Kidney (tissue), 14 donors: ENCODE measurements around the gene DNAJB13. TPM values are rescaled to one million over a fixed set of nuclear protein-coding genes. Genes with fewer than 3 reads are reported as not detected.

Experiments
- DNase-seq, 5 donors: peaks; one replicate each; pipeline ENCODE4 v3.0.0-alpha.2; 2013 to 2020
- FAIRE-seq: peaks from 2 replicates; lab custom pipeline; 2012; peaks lifted over from hg19 to GRCh38; lab: Jason Lieb, UNC
- H3K27ac ChIP-seq, 2 donors: one replicate each; pipeline ENCODE4 v1.7.0; 2013; ENCODE audit warnings: low read depth in 2 of 2, low read length in 2 of 2, inconsistent platforms in 1 of 2
- H3K27me3 ChIP-seq: one replicate; pipeline ENCODE4 v1.7.1; 2013; ENCODE audit warnings: low read length, inconsistent platforms; ENCODE audit not compliant: control insufficient read depth, insufficient read depth
- H3K36me3 ChIP-seq, 3 donors: one replicate each; pipeline versions ENCODE4 v1.7.0 to v1.7.1; 2013; ENCODE audit warnings: low read length in 3 of 3, control low read depth in 1 of 3, inconsistent platforms in 1 of 3; ENCODE audit not compliant: insufficient read depth in 3 of 3, control insufficient read depth in 2 of 3
- H3K4me1 ChIP-seq, 3 donors: one replicate each; pipeline versions ENCODE4 v1.7.0 to v1.7.1; 2013; ENCODE audit warnings: low read length in 3 of 3, inconsistent platforms in 1 of 3, low read depth in 1 of 3; ENCODE audit not compliant: control insufficient read depth in 2 of 3, insufficient read depth in 2 of 3
- H3K4me3 ChIP-seq, 3 donors: one replicate each; pipeline versions ENCODE4 v1.7.0 to v1.8.1; 2013; ENCODE audit warnings: low read length in 3 of 3, control low read depth in 1 of 3, inconsistent platforms in 1 of 3
- H3K9ac ChIP-seq, 3 donors: one replicate each; pipeline versions ENCODE4 v1.7.0 to v1.7.1; 2013; ENCODE audit warnings: low read length in 3 of 3, control low read depth in 1 of 3, inconsistent platforms in 1 of 3
- H3K9me3 ChIP-seq, 3 donors: one replicate each; pipeline versions ENCODE4 v1.7.0 to v1.7.1; 2013; ENCODE audit warnings: low read length in 3 of 3, control low read depth in 1 of 3, inconsistent platforms in 1 of 3; ENCODE audit not compliant: control insufficient read depth in 2 of 3, insufficient read depth in 1 of 3
- intact Hi-C: fragments of 100-400 bp; cut with DNase I; formaldehyde crosslinking; loops from one replicate; pipeline ENCODE4 v1.11.1; 2022
- polyA plus RNA-seq: library from polyadenylated mRNA; stranded (reverse); fragments of 350-450 nt; fragmentation: Illumina TruSeq; extraction: RNeasy Lipid Tissue Mini Kit (QIAGEN cat#74804); gene quantifications from one replicate; pipeline ENCODE4 v1.2.3, GENCODE V29; 2014; ENCODE audit warnings: low read depth, low replicate concordance; ENCODE audit not compliant: insufficient read depth
- total RNA-seq: library from RNA; stranded (reverse); fragmentation: NEBNext Ultra II Directional; extraction: Animal tissue kit (Norgen Biotek cat#: 25700); gene quantifications from one replicate; pipeline ENCODE4 v1.2.1, GENCODE V29; 2021
- TF ChIP-seq, protein P1 (sequence below): IDR thresholded peaks from 3 replicates; pipeline ENCODE4 v1.5.1; 2012; ENCODE audit warnings: mild to moderate bottlenecking, moderate library complexity, borderline replicate concordance; ENCODE audit not compliant: insufficient read depth; ENCODE audit errors: extremely low read depth
- donor health status: control.
- donor health status: control.
- donor health status: control.
- donor health status: control.
- donor health status: control.
- donor health status: DM: yes; HTN: yes; CAD: no.
- donor health status: Normal renal cell carcinoma (clear cell type).

The DNAJB13 gene
- total and polyA plus RNA-seq, 2 donors from 2014 or later: 1.5 to 4.3 TPM

DNA sequence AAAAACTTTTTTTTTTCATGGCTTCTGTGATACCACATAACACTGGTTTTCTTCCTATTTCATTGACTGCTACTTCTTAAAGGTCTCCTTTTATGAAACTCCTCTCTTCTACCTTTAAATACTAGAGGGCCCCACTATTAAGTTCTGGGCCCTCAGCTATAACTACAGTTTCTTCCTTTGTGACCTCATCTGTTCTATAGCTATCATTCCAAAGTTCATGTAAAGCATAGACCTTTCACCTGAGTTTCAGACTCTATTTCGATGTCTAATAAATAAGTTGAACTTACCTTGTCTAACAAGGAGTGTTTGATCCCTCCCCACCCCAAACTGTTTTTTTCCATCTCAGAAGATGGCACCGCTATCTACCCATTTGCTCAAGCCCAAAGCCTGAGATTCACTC lies 38.8 kb upstream of the DNAJB13 start:
- TF ChIP-seq, protein P1, sequence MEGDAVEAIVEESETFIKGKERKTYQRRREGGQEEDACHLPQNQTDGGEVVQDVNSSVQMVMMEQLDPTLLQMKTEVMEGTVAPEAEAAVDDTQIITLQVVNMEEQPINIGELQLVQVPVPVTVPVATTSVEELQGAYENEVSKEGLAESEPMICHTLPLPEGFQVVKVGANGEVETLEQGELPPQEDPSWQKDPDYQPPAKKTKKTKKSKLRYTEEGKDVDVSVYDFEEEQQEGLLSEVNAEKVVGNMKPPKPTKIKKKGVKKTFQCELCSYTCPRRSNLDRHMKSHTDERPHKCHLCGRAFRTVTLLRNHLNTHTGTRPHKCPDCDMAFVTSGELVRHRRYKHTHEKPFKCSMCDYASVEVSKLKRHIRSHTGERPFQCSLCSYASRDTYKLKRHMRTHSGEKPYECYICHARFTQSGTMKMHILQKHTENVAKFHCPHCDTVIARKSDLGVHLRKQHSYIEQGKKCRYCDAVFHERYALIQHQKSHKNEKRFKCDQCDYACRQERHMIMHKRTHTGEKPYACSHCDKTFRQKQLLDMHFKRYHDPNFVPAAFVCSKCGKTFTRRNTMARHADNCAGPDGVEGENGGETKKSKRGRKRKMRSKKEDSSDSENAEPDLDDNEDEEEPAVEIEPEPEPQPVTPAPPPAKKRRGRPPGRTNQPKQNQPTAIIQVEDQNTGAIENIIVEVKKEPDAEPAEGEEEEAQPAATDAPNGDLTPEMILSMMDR: no peak
- Histone ChIP-seq H3K4me1 (no peaks in the 10 kb centered on the region), H3K4me3 (no peak overlapping the region), H3K9me3 (no peaks in the 10 kb centered on the region), H3K36me3 (peaks cover 2 to 38% (median 12%) of the 10 kb centered on the region in 3 donors), H3K27me3 (no peaks in the 10 kb centered on the region), H3K27ac (no peak overlapping the region), H3K9ac (no peak overlapping the region)
- intact Hi-C loops: no loop called here
- no peak for DNase-seq
- no peak for FAIRE-seq

DNA sequence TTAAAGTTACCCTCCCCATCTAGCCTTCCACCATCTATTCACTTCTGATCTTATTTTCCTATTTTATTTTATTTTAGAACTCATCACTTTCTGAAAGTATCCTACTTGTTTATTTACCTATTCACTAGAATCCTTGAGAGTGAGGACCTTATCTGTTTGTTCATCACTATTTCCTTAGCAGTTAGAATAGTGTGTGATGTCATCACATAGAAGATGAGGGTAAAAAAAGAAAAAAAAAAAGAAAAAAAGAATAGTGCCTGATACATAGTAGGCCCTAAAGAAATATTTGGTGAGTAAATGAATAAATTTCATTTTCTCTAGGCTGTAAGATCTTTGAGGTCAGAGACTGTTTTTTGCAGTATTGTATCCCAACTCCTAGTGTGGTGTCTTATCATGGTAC lies 37.4 kb upstream of the DNAJB13 start:
- FAIRE-seq: no peak
- TF ChIP-seq, protein P1: no peak

DNA sequence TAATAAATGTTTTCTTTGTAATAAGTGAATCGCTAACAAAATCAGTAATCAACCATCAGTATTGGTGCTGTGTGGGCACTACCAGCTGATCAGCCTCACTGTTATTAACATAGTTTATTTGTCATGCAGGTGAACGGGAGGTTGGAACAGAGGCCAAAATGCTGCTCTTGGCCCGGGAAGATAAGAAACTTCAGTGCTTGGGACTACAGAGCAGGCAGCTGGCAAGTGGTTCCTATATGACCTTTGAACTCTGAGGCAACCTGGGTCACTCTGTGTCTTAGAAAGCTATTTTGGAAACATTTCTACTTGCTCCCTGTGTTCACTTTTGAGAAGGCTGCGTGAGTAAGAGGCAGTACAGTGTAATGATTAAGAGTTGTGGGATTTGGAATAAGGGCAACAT lies 36.5 kb upstream of the DNAJB13 start:
- no peak overlapping the region for H3K4me3 ChIP-seq
- DNase-seq (no peak), FAIRE-seq (no peak)
- intact Hi-C loops: no loop called here
- H3K9me3 ChIP-seq: no peaks in the 10 kb centered on the region
- peaks cover 9 to 37% (median 17%) of the 10 kb centered on the region in 3 donors for H3K36me3 ChIP-seq
- H3K27me3 ChIP-seq: no peaks in the 10 kb centered on the region
- TF ChIP-seq, protein P1: no peak
- H3K4me1 ChIP-seq: no peaks in the 10 kb centered on the region
- H3K27ac ChIP-seq: no peak overlapping the region
- no peak overlapping the region for H3K9ac ChIP-seq

More for the DNA sequence above, 37.4 kb upstream of the DNAJB13 start:
- Histone ChIP-seq H3K4me1 (no peaks in the 10 kb centered on the region), H3K4me3 (no peak overlapping the region), H3K36me3 (peaks cover 2 to 32% (median 13%) of the 10 kb centered on the region in 3 donors), H3K9ac (no peak overlapping the region), H3K27ac (peak overlapping the region in 1 of 2 donors; percentile 4), H3K27me3 (no peaks in the 10 kb centered on the region), H3K9me3 (no peaks in the 10 kb centered on the region)
- no peak for DNase-seq
- intact Hi-C loops: no loop called here

DNA sequence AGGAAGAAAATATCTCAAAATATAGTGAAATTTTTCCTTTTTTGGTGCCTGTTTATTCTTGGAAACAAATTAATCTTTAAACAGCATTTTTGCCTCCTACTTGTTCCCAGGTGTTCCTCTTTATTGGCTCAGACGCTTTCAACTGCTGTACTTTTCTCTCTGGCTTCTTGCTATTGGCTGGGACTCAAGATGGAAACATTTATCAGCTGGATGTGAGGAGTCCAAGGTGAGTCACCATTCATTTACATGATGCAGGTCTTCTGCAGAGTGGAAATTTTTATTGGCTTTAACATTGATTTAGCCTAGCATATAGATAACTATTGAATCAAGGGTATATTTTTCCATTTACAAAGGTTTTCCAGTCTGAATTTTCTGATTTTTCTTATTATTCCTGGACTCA lies 34.4 kb upstream of the DNAJB13 start:
- H3K9me3 ChIP-seq: no peaks in the 10 kb centered on the region
- TF ChIP-seq, protein P1: no peak
- no peak overlapping the region for H3K9ac ChIP-seq
- no peak for DNase-seq
- H3K4me3 ChIP-seq: no peak overlapping the region
- H3K27me3 ChIP-seq: no peaks in the 10 kb centered on the region
- peaks cover 11 to 27% (median 16%) of the 10 kb centered on the region in 3 donors for H3K36me3 ChIP-seq
- peak overlapping the region in 1 of 2 donors; percentile 35 for H3K27ac ChIP-seq
- intact Hi-C loops: no loop called here
- H3K4me1 ChIP-seq: no peaks in the 10 kb centered on the region
- FAIRE-seq: peak; percentile 44
